Activated CD4-positive, alpha-beta T cell treated with anti-CD3 and anti-CD28 coated beads, Interleukin-2, amount 50 U/mL, for 16 hours (primary cell): ENCODE data around the gene SHKBP1.
A peak's percentile ranks its signal among the peaks of the same experiment; 100 is the strongest.
"Not testable (repeated sequence)": the region's sequence is repeated elsewhere in the genome, so short reads cannot be mapped to it uniquely, and the experiment has no call there.

Source experiments
- DNase-seq: peaks from one replicate; pipeline ENCODE4 v3.0.0-alpha.2; 2020

Gene SHKBP1

GRCh38 chr19:40619333-40620160, 42.9 kb downstream of the SHKBP1 start:
- DNase-seq = no peak

- DNase-seq = no peak
Observed at GRCh38 chr19:40620161-40620485, 43.5 kb downstream of the SHKBP1 start.

- DNase-seq = no peak
Observed at GRCh38 chr19:40621283-40621682, 44.6 kb downstream of the SHKBP1 start.

GRCh38 chr19:40621966-40622772, 45.5 kb downstream of the SHKBP1 start:
- no peak for DNase-seq

- DNase-seq = no peak
Observed at GRCh38 chr19:40622773-40623075, 46.1 kb downstream of the SHKBP1 start.

- peak; percentile 35 for DNase-seq
Observed at GRCh38 chr19:40623403-40624251, 47.0 kb downstream of the SHKBP1 start.

- DNase-seq = not testable (repeated sequence)
Observed at GRCh38 chr19:40624369-40625153, 47.9 kb downstream of the SHKBP1 start.

- no peak for DNase-seq
Observed at GRCh38 chr19:40625406-40626120, 48.9 kb downstream of the SHKBP1 start.

- no peak for DNase-seq
Observed at GRCh38 chr19:40626918-40627317, 50.2 kb downstream of the SHKBP1 start.

GRCh38 chr19:40627486-40628279, 51.0 kb downstream of the SHKBP1 start:
- no peak for DNase-seq

- DNase-seq = no peak
Observed at GRCh38 chr19:40629346-40629745, 52.7 kb downstream of the SHKBP1 start.

- no peak for DNase-seq
Observed at GRCh38 chr19:40630571-40631160, 54.0 kb downstream of the SHKBP1 start.

GRCh38 chr19:40632311-40633036, 55.8 kb downstream of the SHKBP1 start:
- DNase-seq = no peak

GRCh38 chr19:40633207-40633606, 56.5 kb downstream of the SHKBP1 start:
- DNase-seq = no peak

- no peak for DNase-seq
Observed at GRCh38 chr19:40638327-40638726, 61.7 kb downstream of the SHKBP1 start.

- no peak for DNase-seq
Observed at GRCh38 chr19:40639638-40639982, 62.9 kb downstream of the SHKBP1 start.

- no peak for DNase-seq
Observed at GRCh38 chr19:40640744-40641143, 64.1 kb downstream of the SHKBP1 start.
